Breast epithelium (tissue), 3 donors: Measurements from ENCODE around the gene FOXC2.

Experiments
- POLR2A ChIP-seq: fragments of 450-650 bp; IDR thresholded peaks from one replicate; pipeline ENCODE4 v1.6.1; 2016; ENCODE audit warnings: antibody characterized with exemption, mild to moderate bottlenecking, moderate library complexity
- POLR2AphosphoS5 ChIP-seq, 3 donors: sonication (generic); formaldehyde crosslinking; IDR thresholded peaks; one replicate each; pipeline ENCODE4 v1.6.1; 2017; ENCODE audit warnings: antibody characterized with exemption in 3 of 3
- TF ChIP-seq, protein P1 (sequence below), 3 donors: fragments of 450-650 bp; IDR thresholded peaks; one replicate each; pipeline ENCODE4 v1.5.1; 2016 to 2017; ENCODE audit warnings: antibody characterized with exemption in 3 of 3, mild to moderate bottlenecking in 3 of 3, moderate library complexity in 3 of 3

GRCh38 chr16:86523166-86523740 is 43.4 kb upstream of the FOXC2 start:
- TF ChIP-seq POLR2A (no peak), POLR2AphosphoS5 (IDR thresholded peaks at IDR 0.05) (no peak)
- TF ChIP-seq, protein P1, sequence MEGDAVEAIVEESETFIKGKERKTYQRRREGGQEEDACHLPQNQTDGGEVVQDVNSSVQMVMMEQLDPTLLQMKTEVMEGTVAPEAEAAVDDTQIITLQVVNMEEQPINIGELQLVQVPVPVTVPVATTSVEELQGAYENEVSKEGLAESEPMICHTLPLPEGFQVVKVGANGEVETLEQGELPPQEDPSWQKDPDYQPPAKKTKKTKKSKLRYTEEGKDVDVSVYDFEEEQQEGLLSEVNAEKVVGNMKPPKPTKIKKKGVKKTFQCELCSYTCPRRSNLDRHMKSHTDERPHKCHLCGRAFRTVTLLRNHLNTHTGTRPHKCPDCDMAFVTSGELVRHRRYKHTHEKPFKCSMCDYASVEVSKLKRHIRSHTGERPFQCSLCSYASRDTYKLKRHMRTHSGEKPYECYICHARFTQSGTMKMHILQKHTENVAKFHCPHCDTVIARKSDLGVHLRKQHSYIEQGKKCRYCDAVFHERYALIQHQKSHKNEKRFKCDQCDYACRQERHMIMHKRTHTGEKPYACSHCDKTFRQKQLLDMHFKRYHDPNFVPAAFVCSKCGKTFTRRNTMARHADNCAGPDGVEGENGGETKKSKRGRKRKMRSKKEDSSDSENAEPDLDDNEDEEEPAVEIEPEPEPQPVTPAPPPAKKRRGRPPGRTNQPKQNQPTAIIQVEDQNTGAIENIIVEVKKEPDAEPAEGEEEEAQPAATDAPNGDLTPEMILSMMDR (IDR thresholded peaks at IDR 0.05) = no peak
